Activated B cell treated with CpG ODN at 0.5 μM for 24 hours (primary cell): ENCODE measurements around the gene ZFP62. TPM values are rescaled to one million over a fixed set of nuclear protein-coding genes. Genes with fewer than 3 reads are reported as not detected.

ENCODE experiments used
- ATAC-seq: fragments of 200-7000 bp; cut with Tn5 transposase; one replicate; pipeline ENCODE4 v1.10.0; 2021; ENCODE audit warnings: low read depth, mild to moderate bottlenecking, moderate library complexity
- CTCF ChIA-PET: fragments of 350-600 bp; sonication (Branson Sonifier 250); formaldehyde crosslinking; loops from one replicate; lab custom pipeline; 2021; ENCODE audit warnings: antibody characterized with exemption; lab: Charles Lee
- POLR2A ChIA-PET: fragments of 350-600 bp; sonication (Branson Sonifier 250); formaldehyde crosslinking; loops from one replicate; lab custom pipeline; 2021; ENCODE audit warnings: antibody characterized with exemption; lab: Charles Lee
- DNase-seq: peaks from one replicate; pipeline ENCODE4 v3.0.0; 2022
- H3K27ac Mint-ChIP-seq: one replicate; pipeline ENCODE4 v1.8.0; 2020; ENCODE audit warnings: mixed read lengths
- H3K27me3 Mint-ChIP-seq: one replicate; pipeline ENCODE4 v1.8.0; 2021; ENCODE audit warnings: mixed read lengths
- H3K36me3 Mint-ChIP-seq: one replicate; pipeline ENCODE4 v1.8.0; 2021; ENCODE audit warnings: low read depth, mixed read lengths
- H3K4me1 Mint-ChIP-seq: one replicate; pipeline ENCODE4 v1.8.0; 2021; ENCODE audit warnings: mixed read lengths
- H3K4me3 Mint-ChIP-seq: one replicate; pipeline ENCODE4 v1.8.0; 2020; ENCODE audit warnings: mild to moderate bottlenecking, mixed read lengths
- H3K9me3 Mint-ChIP-seq: one replicate; pipeline ENCODE4 v1.8.0; 2020; ENCODE audit warnings: mixed read lengths
- intact Hi-C: fragments of 100-400 bp; cut with micrococcal nuclease; formaldehyde crosslinking; loops from one replicate; pipeline ENCODE4 v1.15.1; 2024
- total RNA-seq: library from RNA; stranded (reverse); gene quantifications from 2 replicates; pipeline ENCODE4 v1.2.3, GENCODE V29; 2022
- TF ChIP-seq, protein P1 (sequence below): fragments of 200-600 bp; IDR thresholded peaks from one replicate; pipeline ENCODE4 v1.8.0; 2022; ENCODE audit warnings: antibody characterized with exemption, mild to moderate bottlenecking

Gene ZFP62
- total RNA-seq, 1 donor from 2014 or later: 45.6 TPM

DNA sequence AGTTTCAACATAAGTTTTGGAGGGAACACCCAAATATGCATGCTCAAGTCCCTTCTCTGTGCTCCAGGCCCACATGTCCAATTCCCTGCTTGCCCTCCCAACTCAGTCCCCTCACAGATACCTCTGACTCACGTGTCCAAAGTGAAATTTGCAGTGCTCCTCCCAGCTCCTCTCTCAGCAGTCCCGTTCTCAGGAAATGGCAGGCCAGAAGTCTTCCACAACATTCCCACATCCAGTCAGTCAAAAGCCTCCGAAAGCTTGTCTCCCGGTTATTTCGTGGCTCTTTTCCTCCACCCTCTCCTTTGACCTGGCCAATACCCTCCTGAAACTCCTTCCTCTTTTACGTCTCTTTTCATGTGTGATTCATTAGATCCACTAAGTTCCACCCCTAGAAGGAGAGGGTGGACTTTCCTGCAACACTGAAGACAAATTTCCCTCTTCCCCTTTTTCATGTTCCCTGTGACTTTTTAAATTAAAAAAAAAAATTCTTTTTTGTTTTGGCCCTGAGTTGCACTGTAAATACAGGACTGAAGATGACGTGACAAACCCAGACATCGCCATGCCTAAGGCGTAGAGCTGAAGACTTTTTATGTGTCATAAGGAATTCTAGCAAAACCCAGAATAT, 45.7 kb downstream of the ZFP62 start:
- peaks cover 67% of the 10 kb centered on the region for H3K4me1 Mint-ChIP-seq
- intact Hi-C loops: no loop called here
- CTCF ChIA-PET: interaction anchor here (1.4 kb wide), 1 partner anchor 51 kb away, joined by 3 read pairs; no protein-coding TSS in a partner anchor
- POLR2A ChIA-PET: interaction anchor here (1.8 to 3.9 kb wide), 2 partner anchors 11 to 16 kb away, joined by 4 to 52 read pairs; no protein-coding TSS in a partner anchor
- peak overlapping the region; percentile 30 for H3K4me3 Mint-ChIP-seq
- H3K36me3 Mint-ChIP-seq: no peaks in the 10 kb centered on the region
- no peaks in the 10 kb centered on the region for H3K27me3 Mint-ChIP-seq
- H3K9me3 Mint-ChIP-seq: no peaks in the 10 kb centered on the region
- no peak for DNase-seq
- no peak overlapping the region for H3K27ac Mint-ChIP-seq
- TF ChIP-seq, protein P1, sequence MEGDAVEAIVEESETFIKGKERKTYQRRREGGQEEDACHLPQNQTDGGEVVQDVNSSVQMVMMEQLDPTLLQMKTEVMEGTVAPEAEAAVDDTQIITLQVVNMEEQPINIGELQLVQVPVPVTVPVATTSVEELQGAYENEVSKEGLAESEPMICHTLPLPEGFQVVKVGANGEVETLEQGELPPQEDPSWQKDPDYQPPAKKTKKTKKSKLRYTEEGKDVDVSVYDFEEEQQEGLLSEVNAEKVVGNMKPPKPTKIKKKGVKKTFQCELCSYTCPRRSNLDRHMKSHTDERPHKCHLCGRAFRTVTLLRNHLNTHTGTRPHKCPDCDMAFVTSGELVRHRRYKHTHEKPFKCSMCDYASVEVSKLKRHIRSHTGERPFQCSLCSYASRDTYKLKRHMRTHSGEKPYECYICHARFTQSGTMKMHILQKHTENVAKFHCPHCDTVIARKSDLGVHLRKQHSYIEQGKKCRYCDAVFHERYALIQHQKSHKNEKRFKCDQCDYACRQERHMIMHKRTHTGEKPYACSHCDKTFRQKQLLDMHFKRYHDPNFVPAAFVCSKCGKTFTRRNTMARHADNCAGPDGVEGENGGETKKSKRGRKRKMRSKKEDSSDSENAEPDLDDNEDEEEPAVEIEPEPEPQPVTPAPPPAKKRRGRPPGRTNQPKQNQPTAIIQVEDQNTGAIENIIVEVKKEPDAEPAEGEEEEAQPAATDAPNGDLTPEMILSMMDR: no peak
- no peak for ATAC-seq

DNA sequence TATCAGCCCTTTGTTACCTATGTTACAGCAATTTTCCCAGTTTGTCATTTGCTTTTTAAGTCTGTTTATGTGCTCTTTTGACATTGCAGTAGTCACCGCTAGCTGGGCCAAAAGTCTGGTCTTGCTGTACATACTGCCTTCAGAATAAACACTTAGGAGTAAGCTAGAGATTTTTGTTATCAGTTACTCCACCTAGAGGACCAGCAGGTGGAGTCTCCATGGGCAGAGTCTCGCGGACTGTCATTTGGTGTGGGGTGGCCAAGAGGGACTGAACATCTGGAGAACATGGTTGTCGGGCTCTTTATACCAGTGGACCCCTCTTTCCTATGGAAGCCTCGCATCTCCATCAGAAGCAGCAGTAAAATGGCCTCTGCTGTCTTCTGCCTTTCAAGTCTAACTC, 47.7 kb downstream of the ZFP62 start:
- TF ChIP-seq, protein P1: no peak
- DNase-seq (no peak), ATAC-seq (no peak)
- intact Hi-C loops: no loop called here
- Mint-ChIP-seq H3K4me1 (peaks cover 72% of the 10 kb centered on the region), H3K4me3 (no peak overlapping the region), H3K27ac (no peak overlapping the region), H3K9me3 (no peaks in the 10 kb centered on the region), H3K36me3 (peaks cover 6% of the 10 kb centered on the region), H3K27me3 (no peaks in the 10 kb centered on the region)
- CTCF ChIA-PET: interaction anchor here (0.9 to 1.3 kb wide), 4 partner anchors 8 to 29 kb away, joined by 3 to 4 read pairs (median 3); no protein-coding TSS in a partner anchor
- POLR2A ChIA-PET: interaction anchor here (0.6 to 9.5 kb wide), 3 partner anchors 8 to 409 kb away, joined by 3 to 240 read pairs (median 3); no protein-coding TSS in a partner anchor

DNA sequence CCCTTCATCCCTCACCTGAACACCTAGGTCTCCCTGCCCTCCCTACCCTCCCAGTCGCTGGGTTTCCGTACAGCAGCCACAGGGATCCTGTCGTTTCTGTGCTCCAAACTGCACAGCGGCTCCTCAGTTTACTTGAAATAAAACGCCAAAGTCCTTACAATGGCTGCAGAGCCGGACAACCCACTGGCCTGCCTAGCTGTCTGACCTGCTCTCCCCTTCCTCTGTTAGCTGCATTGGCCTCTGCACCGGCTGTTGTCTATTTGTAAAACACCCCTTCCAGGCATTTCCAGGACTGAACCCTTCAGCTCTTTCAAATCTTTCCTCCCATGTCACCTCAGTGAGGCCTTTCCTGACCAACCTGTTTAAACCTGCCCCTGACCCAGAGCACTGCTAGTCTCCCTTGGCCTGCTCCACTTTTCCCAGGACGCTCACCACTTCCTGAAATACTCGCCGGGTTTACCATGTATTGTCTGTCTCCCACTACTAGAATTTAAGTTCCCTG, 49.4 kb downstream of the ZFP62 start:
- ChIA-PET CTCF (interaction anchor here (1.0 kb wide), 1 partner anchor 27 kb away, joined by 3 read pairs; no protein-coding TSS in a partner anchor), POLR2A (interaction anchor here (3.3 to 9.5 kb wide), 2 partner anchors 20 to 49 kb away, joined by 54 to 240 read pairs; partner anchors contain the start of gene ZFP62)
- TF ChIP-seq, protein P1: no peak
- H3K4me1 Mint-ChIP-seq: peaks cover 73% of the 10 kb centered on the region
- H3K27ac Mint-ChIP-seq: peak overlapping the region; percentile 94
- H3K27me3 Mint-ChIP-seq: no peaks in the 10 kb centered on the region
- H3K36me3 Mint-ChIP-seq: peaks cover 13% of the 10 kb centered on the region
- no peak for ATAC-seq
- no peaks in the 10 kb centered on the region for H3K9me3 Mint-ChIP-seq
- no peak for DNase-seq
- intact Hi-C loops: no loop called here
- peak overlapping the region; percentile 98 for H3K4me3 Mint-ChIP-seq

DNA sequence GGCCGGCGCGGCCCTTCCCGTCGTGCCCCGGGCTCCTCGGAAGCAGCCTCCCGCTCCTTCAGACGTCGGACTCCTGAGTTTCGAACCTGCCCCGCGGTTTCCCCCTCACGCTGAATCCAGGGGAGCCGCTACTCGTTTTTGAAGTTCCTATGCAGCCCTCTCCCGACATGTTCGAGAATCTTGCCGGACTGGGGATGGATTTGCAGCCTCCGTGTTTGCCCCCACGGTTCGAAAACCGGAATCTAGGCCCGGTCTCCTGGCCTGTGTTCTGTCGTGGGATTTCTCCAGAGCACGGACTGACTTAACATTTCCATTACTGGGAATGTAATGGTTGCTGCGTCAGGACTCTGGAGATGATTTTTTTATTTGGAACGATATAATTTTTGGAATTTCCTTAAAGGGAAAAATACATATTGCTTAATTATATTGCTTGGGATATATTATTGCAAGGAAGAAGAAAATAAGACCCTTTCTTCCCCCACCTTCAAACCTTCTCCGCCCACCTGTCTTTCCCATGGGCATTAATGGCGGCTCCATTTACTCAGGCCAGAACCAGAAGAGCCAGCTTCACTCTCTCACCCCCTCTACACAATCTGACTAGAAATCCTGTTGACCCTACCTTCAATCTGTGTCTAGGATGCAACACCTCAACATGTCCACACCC, 50.0 kb downstream of the ZFP62 start:
- ATAC-seq (no peak), DNase-seq (no peak)
- intact Hi-C loops: loop anchor here (1.0 kb wide), 5 partner anchors 9 to 450 kb away; partner anchors contain the start of genes MGAT1, TRIM52 and ZFP62
- Mint-ChIP-seq H3K27me3 (no peaks in the 10 kb centered on the region), H3K27ac (peak overlapping the region; percentile 94), H3K4me1 (peaks cover 75% of the 10 kb centered on the region), H3K9me3 (no peaks in the 10 kb centered on the region), H3K36me3 (peaks cover 13% of the 10 kb centered on the region), H3K4me3 (peak overlapping the region; percentile 98)
- ChIA-PET POLR2A (interaction anchor here (0.6 to 9.5 kb wide), 33 partner anchors 9 to 1188 kb away, joined by 3 to 240 read pairs (median 5); partner anchors contain the start of genes HNRNPH1, MGAT1, RACK1 and ZFP62), CTCF (interaction anchor here (1.0 to 1.2 kb wide), 2 partner anchors 20 to 49 kb away, joined by 3 to 6 read pairs; no protein-coding TSS in a partner anchor)
- TF ChIP-seq, protein P1: no peak
